ES-I3 (cell line): ENCODE data around the gene SPINK4.
A peak's percentile ranks its signal among the peaks of the same experiment; 100 is the strongest.

Experiments used
- H3K36me3 ChIP-seq: 2 replicates; pipeline ENCODE4 v1.6.1; 2013; ENCODE audit warnings: mild to moderate bottlenecking, low read length, control low read depth, moderate library complexity; ENCODE audit not compliant: insufficient read depth
- H3K4me1 ChIP-seq: 2 replicates; pipeline ENCODE4 v1.6.1; 2013; ENCODE audit warnings: mild to moderate bottlenecking, control low read depth, low read length; ENCODE audit not compliant: insufficient read depth
- H3K9ac ChIP-seq: 2 replicates; pipeline ENCODE4 v1.6.1; 2013; ENCODE audit warnings: low read depth, mild to moderate bottlenecking, low read length, moderate library complexity
- H3K9me3 ChIP-seq: 2 replicates; pipeline ENCODE4 v1.6.1; 2013; ENCODE audit warnings: mild to moderate bottlenecking, low read length, moderate library complexity; ENCODE audit not compliant: control insufficient read depth, insufficient read depth

SPINK4 gene

DNA sequence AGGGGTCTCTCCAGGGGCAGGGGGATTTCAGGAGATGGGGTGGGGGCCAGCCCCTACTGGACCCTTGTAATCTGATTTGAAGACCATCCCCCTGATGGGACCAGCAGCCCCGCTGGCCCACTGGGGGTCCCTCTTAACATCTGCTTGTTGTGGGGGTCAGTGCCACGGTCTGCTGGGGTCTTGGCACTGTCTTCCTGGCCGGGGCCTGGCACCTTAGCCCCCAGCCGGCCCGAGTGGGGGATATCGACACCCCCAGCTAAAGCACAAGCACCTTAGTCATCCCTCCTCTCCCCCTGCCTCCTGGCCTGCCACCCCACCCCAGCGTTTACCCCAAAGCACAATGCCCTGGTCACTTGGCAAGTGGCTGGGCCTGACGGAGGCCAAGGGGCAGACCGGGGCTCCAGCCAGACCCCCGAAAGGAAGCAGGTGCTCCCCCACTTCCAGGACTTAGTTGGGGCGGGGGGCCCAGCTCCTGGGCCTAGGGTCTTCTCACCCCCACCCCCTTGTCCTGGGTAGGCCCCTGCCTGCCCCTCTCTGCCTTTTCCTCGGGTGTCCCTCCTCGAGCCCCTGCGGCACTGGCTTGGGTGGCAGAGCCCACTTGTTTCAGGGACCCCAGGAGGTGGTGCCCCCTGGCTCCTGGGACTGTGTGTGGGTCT lies 49.0 kb downstream of the SPINK4 start:
- Histone ChIP-seq H3K9ac (no peak overlapping the region), H3K36me3 (peaks cover 10% of the 10 kb centered on the region; the same call in 1 of the 2 replicates), H3K9me3 (no peaks in the 10 kb centered on the region), H3K4me1 (no peaks in the 10 kb centered on the region)

GRCh38 chr9:33289496-33289895 lies 49.5 kb downstream of the SPINK4 start:
- Histone ChIP-seq H3K36me3 (peaks cover 12% of the 10 kb centered on the region), H3K4me1 (no peaks in the 10 kb centered on the region), H3K9ac (peak overlapping the region; percentile 69), H3K9me3 (no peaks in the 10 kb centered on the region)

- no peaks in the 10 kb centered on the region for H3K4me1 ChIP-seq
- H3K36me3 ChIP-seq = peaks cover 15% of the 10 kb centered on the region
- no peaks in the 10 kb centered on the region for H3K9me3 ChIP-seq
- peak overlapping the region; percentile 69 for H3K9ac ChIP-seq
Observed at GRCh38 chr9:33289936-33290246, 49.9 kb downstream of the SPINK4 start.

- no peaks in the 10 kb centered on the region for H3K4me1 ChIP-seq
- no peaks in the 10 kb centered on the region for H3K9me3 ChIP-seq
- peak within 1 kb of the TSS; percentile 69 for H3K9ac ChIP-seq
- peaks cover 19% of the 10 kb centered on the region for H3K36me3 ChIP-seq
Observed at GRCh38 chr9:33290247-33291030, 50.5 kb downstream of the SPINK4 start, which contains the start of gene NFX1. TSS of gene NFX1 (plus strand) at chr9:33290516. CDS start at chr9:33290573, 57 bp downstream.

- H3K36me3 ChIP-seq = peaks cover 21% of the 10 kb centered on the region
- peak overlapping the region; percentile 69 for H3K9ac ChIP-seq
- H3K9me3 ChIP-seq = no peaks in the 10 kb centered on the region
- H3K4me1 ChIP-seq = no peaks in the 10 kb centered on the region
Observed at GRCh38 chr9:33291031-33291397, 51.0 kb downstream of the SPINK4 start.

DNA sequence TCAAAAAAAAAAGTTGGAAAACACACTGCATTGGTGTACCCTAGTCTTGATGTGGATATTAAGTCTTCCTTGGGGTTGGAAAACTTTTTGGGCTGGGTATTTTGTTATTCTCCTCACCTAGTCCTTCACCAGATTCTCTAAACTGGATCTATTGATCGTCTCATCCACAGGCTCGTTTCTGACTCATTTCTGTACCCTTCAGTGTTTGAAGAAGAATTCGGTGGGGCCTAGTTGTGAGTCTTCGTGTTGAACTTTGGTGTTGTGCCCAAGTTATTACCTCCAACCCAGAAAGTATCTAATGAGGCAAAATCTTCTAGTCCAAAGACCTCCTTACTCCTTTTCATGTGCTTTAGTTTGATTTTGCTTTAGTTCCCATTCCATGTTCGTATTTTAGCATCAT lies 51.9 kb downstream of the SPINK4 start:
- H3K9ac ChIP-seq = no peak overlapping the region
- no peaks in the 10 kb centered on the region for H3K4me1 ChIP-seq
- peaks cover 29% of the 10 kb centered on the region for H3K36me3 ChIP-seq
- no peaks in the 10 kb centered on the region for H3K9me3 ChIP-seq

DNA sequence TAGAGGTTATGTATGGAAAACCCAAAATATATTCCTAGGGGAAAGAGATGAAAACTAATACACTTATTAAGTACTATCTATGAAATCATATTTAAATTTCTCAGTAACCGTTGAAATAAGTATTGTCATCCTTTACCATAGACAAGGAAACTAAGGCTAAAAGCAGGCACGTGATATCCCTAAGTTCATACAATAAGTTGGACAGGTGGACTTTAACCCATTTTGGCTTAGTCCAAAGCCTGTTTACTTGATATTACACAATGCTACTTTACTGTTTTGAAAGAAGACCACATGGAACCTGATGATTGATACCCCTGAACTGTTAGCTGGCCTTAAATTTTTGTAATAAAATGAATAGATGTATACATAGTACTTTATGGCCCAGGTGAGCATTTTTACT lies 53.8 kb downstream of the SPINK4 start:
- H3K9me3 ChIP-seq = no peaks in the 10 kb centered on the region
- peaks cover 39% of the 10 kb centered on the region for H3K36me3 ChIP-seq
- no peaks in the 10 kb centered on the region for H3K4me1 ChIP-seq
- H3K9ac ChIP-seq = no peak overlapping the region

DNA sequence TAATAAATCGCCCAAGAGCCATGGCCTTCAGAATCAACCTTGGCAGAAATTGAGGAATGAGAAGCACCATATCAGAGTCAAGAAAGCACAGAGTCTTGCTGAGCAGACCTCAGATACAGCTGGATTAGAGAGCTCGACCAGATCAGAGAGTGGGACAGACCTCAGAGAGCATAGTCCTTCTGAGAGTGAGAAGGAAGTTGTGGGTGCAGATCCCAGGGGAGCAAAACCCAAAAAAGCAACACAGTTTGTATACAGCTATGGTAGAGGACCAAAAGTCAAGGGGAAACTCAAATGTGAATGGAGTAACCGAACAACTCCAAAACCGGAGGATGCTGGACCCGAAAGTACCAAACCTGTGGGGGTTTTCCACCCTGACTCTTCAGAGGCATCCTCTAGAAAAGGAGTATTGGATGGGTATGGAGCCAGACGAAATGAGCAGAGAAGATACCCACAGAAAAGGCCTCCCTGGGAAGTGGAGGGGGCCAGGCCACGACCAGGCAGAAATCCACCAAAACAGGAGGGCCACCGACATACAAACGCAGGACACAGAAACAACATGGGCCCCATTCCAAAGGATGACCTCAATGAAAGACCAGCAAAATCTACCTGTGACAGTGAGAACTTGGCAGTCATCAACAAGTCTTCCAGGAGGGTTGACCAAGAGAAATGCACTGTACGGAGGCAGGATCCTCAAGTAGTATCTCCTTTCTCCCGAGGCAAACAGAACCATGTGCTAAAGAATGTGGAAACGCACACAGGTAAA lies 54.9 kb downstream of the SPINK4 start:
- H3K9ac ChIP-seq = no peak overlapping the region
- H3K36me3 ChIP-seq = peaks cover 43% of the 10 kb centered on the region
- H3K4me1 ChIP-seq = no peaks in the 10 kb centered on the region
- H3K9me3 ChIP-seq = no peaks in the 10 kb centered on the region

- Histone ChIP-seq H3K9ac (no peak overlapping the region), H3K4me1 (no peaks in the 10 kb centered on the region), H3K36me3 (peaks cover 45% of the 10 kb centered on the region), H3K9me3 (no peaks in the 10 kb centered on the region)
Observed at GRCh38 chr9:33295571-33295970, 55.6 kb downstream of the SPINK4 start.

DNA sequence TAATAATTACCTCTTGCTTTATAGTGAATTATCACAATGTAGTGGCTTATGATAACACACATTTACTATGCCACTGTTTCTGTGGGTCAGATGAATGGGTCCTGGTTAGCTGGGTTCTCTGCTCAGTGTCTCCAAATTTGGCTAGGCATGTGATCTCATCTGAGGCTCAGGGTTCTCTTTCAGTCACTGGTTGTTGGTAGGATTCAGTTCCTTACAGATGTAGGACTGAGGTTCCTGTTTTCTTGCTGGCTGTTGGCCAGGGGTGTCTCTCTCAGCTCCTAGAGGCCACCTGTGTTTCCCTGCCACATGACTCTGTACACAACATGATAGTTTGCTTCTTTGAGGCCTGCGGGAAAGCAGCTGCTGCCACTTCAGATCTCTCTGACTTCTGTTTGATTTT lies 57.5 kb downstream of the SPINK4 start:
- Histone ChIP-seq H3K4me1 (no peaks in the 10 kb centered on the region), H3K36me3 (peaks cover 48% of the 10 kb centered on the region), H3K9me3 (no peaks in the 10 kb centered on the region), H3K9ac (no peak overlapping the region)
